Fibroblast of lung (primary cell): ENCODE data around the gene ACADSB. TPM values are rescaled to one million over a fixed set of nuclear protein-coding genes. Genes with fewer than 3 reads are reported as not detected.

ENCODE experiments used
- DNase-seq, 2 donors: peaks; one replicate each; pipeline versions ENCODE4 v3.0.0 to v3.0.0-alpha.2; 2010; ENCODE audit warnings: low read depth in 2 of 2
- H2AFZ ChIP-seq: 2 replicates; pipeline ENCODE4 v1.5.1; 2012; ENCODE audit warnings: low read length, control low read depth, inconsistent platforms
- H3K27ac ChIP-seq: 2 replicates; pipeline ENCODE4 v1.5.1; 2011; ENCODE audit warnings: low read length, control low read depth; ENCODE audit not compliant: insufficient read depth
- H3K27me3 ChIP-seq: 2 replicates; pipeline ENCODE4 v1.5.1; 2011; ENCODE audit warnings: mild to moderate bottlenecking, low read length; ENCODE audit not compliant: control insufficient read depth, insufficient read depth
- H3K36me3 ChIP-seq: 2 replicates; pipeline ENCODE4 v1.5.1; 2011; ENCODE audit warnings: low read length; ENCODE audit not compliant: control insufficient read depth, insufficient read depth
- H3K4me1 ChIP-seq: 2 replicates; pipeline ENCODE4 v1.5.1; 2011; ENCODE audit warnings: low read length; ENCODE audit not compliant: control insufficient read depth, insufficient read depth; ENCODE audit errors: extremely low read depth
- H3K4me2 ChIP-seq: 2 replicates; pipeline ENCODE4 v1.5.1; 2011; ENCODE audit warnings: low read length, control low read depth; ENCODE audit not compliant: insufficient read depth; ENCODE audit errors: extremely low read depth
- H3K4me3 ChIP-seq, 4 experiments: fragments of 200-600 bp in 1 of 4; sonication (generic) in 1 of 4; replicated peaks in 1 of 4; 2 replicates each; pipeline ENCODE4 v1.5.1; 2011 to 2016; ENCODE audit warnings: low read length in 4 of 4, low read depth in 3 of 4, mild to moderate bottlenecking in 3 of 4, control low read depth in 2 of 4, inconsistent platforms in 1 of 4, mixed read lengths in 1 of 4; ENCODE audit not compliant: insufficient read depth in 1 of 4; ENCODE audit errors: control extremely low read depth in 1 of 4
- H3K79me2 ChIP-seq: 2 replicates; pipeline ENCODE4 v1.5.1; 2012; ENCODE audit warnings: mild to moderate bottlenecking, low read length, inconsistent platforms; ENCODE audit not compliant: control insufficient read depth, insufficient read depth
- H3K9ac ChIP-seq: 2 replicates; pipeline ENCODE4 v1.5.1; 2011; ENCODE audit warnings: mild to moderate bottlenecking, low read length, control low read depth; ENCODE audit not compliant: insufficient read depth
- H3K9me3 ChIP-seq: 2 replicates; pipeline ENCODE4 v1.5.1; 2012; ENCODE audit warnings: low read depth, low read length; ENCODE audit not compliant: control insufficient read depth, insufficient read depth
- H4K20me1 ChIP-seq: 2 replicates; pipeline ENCODE4 v1.5.1; 2011; ENCODE audit warnings: low read length; ENCODE audit not compliant: control insufficient read depth, insufficient read depth; ENCODE audit errors: extremely low read depth
- CTCF ChIP-seq, 2 donors: IDR thresholded peaks in 1 of 2; conservative IDR thresholded peaks in 1 of 2; 1 replicate in 1 of 2; 2 replicates in 1 of 2; pipeline ENCODE4 v1.5.1; 2011 to 2012; ENCODE audit warnings: low read length in 2 of 2, control low read depth in 1 of 2, inconsistent platforms in 1 of 2, low read depth in 1 of 2, mild to moderate bottlenecking in 1 of 2
- EZH2 ChIP-seq: IDR thresholded peaks from 2 replicates; pipeline ENCODE4 v1.5.1; 2012; ENCODE audit warnings: low read length, control low read depth, mild to moderate bottlenecking; ENCODE audit errors: missing control alignments
- polyA plus RNA-seq, 2 donors: library from polyadenylated mRNA; depleted of rRNA in 1 of 2; stranded (reverse) in 1 of 2; unstranded in 1 of 2; fragments of >200 nt; gene quantifications; 2 replicates each; pipeline ENCODE4 v1.2.1, GENCODE V29; 2011 to 2012; ENCODE audit warnings: missing spikeins in 1 of 2
- total RNA-seq: library from RNA; depleted of rRNA; stranded (reverse); fragments of >200 nt; gene quantifications from 2 replicates; pipeline ENCODE4 v1.2.1, GENCODE V29; 2014

ACADSB gene
- total and polyA plus RNA-seq, 2 donors (not counting 1 experiment from before 2014, with no cell fraction given), result 5.6 to 11.3 TPM

GRCh38 chr10:123018531-123018930 lies 9.7 kb downstream of the ACADSB start:
- Histone ChIP-seq H3K4me1 (no peaks in the 10 kb centered on the region), H3K27me3 (no peaks in the 10 kb centered on the region), H3K79me2 (no peaks in the 10 kb centered on the region), H3K27ac (no peak overlapping the region), H3K9ac (no peak overlapping the region), H3K4me2 (no peak overlapping the region), H3K9me3 (no peaks in the 10 kb centered on the region), H3K36me3 (no peaks in the 10 kb centered on the region), H4K20me1 (no peaks in the 10 kb centered on the region), H2AFZ (no peak overlapping the region), H3K4me3 (no peak overlapping the region)
- no peak for DNase-seq
- TF ChIP-seq EZH2 (no peak), CTCF (conservative IDR thresholded peaks at IDR 0.05 in 1 of 2, IDR thresholded peaks at IDR 0.05 in 1 of 2; ENCODE audit: low read depth in 1 of 2, low read length in 2 of 2) (no peak)

GRCh38 chr10:123019264-123019663 lies 10.5 kb downstream of the ACADSB start:
- Histone ChIP-seq H3K36me3 (no peaks in the 10 kb centered on the region), H3K4me1 (no peaks in the 10 kb centered on the region), H4K20me1 (no peaks in the 10 kb centered on the region), H3K4me3 (no peak overlapping the region), H3K27ac (no peak overlapping the region), H3K4me2 (no peak overlapping the region), H3K79me2 (no peaks in the 10 kb centered on the region), H3K9ac (no peak overlapping the region), H3K27me3 (no peaks in the 10 kb centered on the region), H3K9me3 (no peaks in the 10 kb centered on the region), H2AFZ (no peak overlapping the region)
- TF ChIP-seq CTCF (conservative IDR thresholded peaks at IDR 0.05 in 1 of 2, IDR thresholded peaks at IDR 0.05 in 1 of 2; ENCODE audit: low read depth in 1 of 2, low read length in 2 of 2), result no peak
- DNase-seq, result no peak

- H4K20me1 ChIP-seq, result no peaks in the 10 kb centered on the region
- no peak for TF ChIP-seq CTCF (conservative IDR thresholded peaks at IDR 0.05 in 1 of 2, IDR thresholded peaks at IDR 0.05 in 1 of 2; ENCODE audit: low read depth in 1 of 2, low read length in 2 of 2)
- TF ChIP-seq EZH2, result no peak
- H3K27me3 ChIP-seq, result no peaks in the 10 kb centered on the region
- no peaks in the 10 kb centered on the region for H3K9me3 ChIP-seq
- no peak overlapping the region for H3K4me3 ChIP-seq
- no peaks in the 10 kb centered on the region for H3K79me2 ChIP-seq
- H3K4me2 ChIP-seq, result no peak overlapping the region
- H3K36me3 ChIP-seq, result no peaks in the 10 kb centered on the region
- DNase-seq, result no peak
- no peak overlapping the region for H2AFZ ChIP-seq
- H3K9ac ChIP-seq, result no peak overlapping the region
- H3K27ac ChIP-seq, result no peak overlapping the region
- no peaks in the 10 kb centered on the region for H3K4me1 ChIP-seq
These were observed 11.3 kb downstream of the ACADSB start for GRCh38 chr10:123019941-123020703.
